CD14-positive monocyte (primary cell): ENCODE results near the gene CAPN11. TPM values are rescaled to one million over a fixed set of nuclear protein-coding genes. Genes with fewer than 3 reads are reported as not detected.

ENCODE experiments used
- DNase-seq, 3 donors: peaks; one replicate each; pipeline ENCODE4 v3.0.0-alpha.2; 2011 to 2022
- H2AFZ ChIP-seq: 2 replicates; pipeline ENCODE4 v1.6.0; 2012; ENCODE audit warnings: mild to moderate bottlenecking, low read depth, low read length, inconsistent platforms; ENCODE audit not compliant: insufficient read depth, poor library complexity, severe bottlenecking
- H3K27ac ChIP-seq, 2 donors: 1 replicate in 1 of 2; 2 replicates in 1 of 2; pipeline ENCODE4 v1.5.1; 2012 to 2013; ENCODE audit warnings: low read length in 2 of 2, control low read depth in 1 of 2, inconsistent platforms in 1 of 2, low read depth in 1 of 2, mild to moderate bottlenecking in 1 of 2
- H3K27me3 ChIP-seq, 2 donors: one replicate each; pipeline versions ENCODE4 v1.6.0 to v1.6.1; 2011 to 2013; ENCODE audit warnings: low read length in 2 of 2; ENCODE audit not compliant: control insufficient read depth in 2 of 2, insufficient read depth in 2 of 2
- H3K36me3 ChIP-seq, 2 donors: replicated peaks in 1 of 2; 1 replicate in 1 of 2; 2 replicates in 1 of 2; pipeline versions ENCODE4 v1.5.1 to v1.6.1; 2012 to 2013; ENCODE audit warnings: low read length in 2 of 2, control low read depth in 1 of 2, inconsistent platforms in 1 of 2, mild to moderate bottlenecking in 1 of 2; ENCODE audit not compliant: insufficient read depth in 2 of 2, control insufficient read depth in 1 of 2
- H3K4me1 ChIP-seq, 2 donors: 1 replicate in 1 of 2; 2 replicates in 1 of 2; pipeline versions ENCODE4 v1.5.1 to v1.6.1; 2012 to 2013; ENCODE audit warnings: low read length in 2 of 2, control low read depth in 1 of 2, inconsistent platforms in 1 of 2, mild to moderate bottlenecking in 1 of 2, moderate library complexity in 1 of 2; ENCODE audit not compliant: insufficient read depth in 2 of 2, control insufficient read depth in 1 of 2
- H3K4me2 ChIP-seq: replicated peaks from 2 replicates; pipeline ENCODE3; 2012; ENCODE audit warnings: low read length, moderate library complexity, mild to moderate bottlenecking; ENCODE audit not compliant: poor library complexity, severe bottlenecking; ENCODE audit errors: extremely low read depth
- H3K4me3 ChIP-seq, 3 experiments: fragments of 200-600 bp in 1 of 3; sonication (generic) in 1 of 3; replicated peaks in 1 of 3; 1 replicate in 2 of 3; 2 replicates in 1 of 3; pipeline ENCODE4 v1.5.1; 2011 to 2013; ENCODE audit warnings: low read length in 3 of 3, mild to moderate bottlenecking in 3 of 3, control low read depth in 2 of 3, low read depth in 2 of 3, inconsistent platforms in 1 of 3, moderate library complexity in 1 of 3
- H3K79me2 ChIP-seq: 2 replicates; pipeline ENCODE4 v1.6.0; 2012; ENCODE audit warnings: mild to moderate bottlenecking, control low read depth, inconsistent platforms, low read length, moderate library complexity; ENCODE audit not compliant: insufficient read depth
- H3K9ac ChIP-seq: 2 replicates; pipeline ENCODE4 v1.6.0; 2017; ENCODE audit warnings: low read length, mild to moderate bottlenecking; ENCODE audit not compliant: insufficient read depth, poor library complexity, severe bottlenecking
- H3K9me3 ChIP-seq, 2 donors: replicated peaks in 1 of 2; 1 replicate in 1 of 2; 2 replicates in 1 of 2; pipeline versions ENCODE4 v1.5.1 to v1.6.1; 2012 to 2013; ENCODE audit warnings: low read length in 2 of 2, control low read depth in 1 of 2; ENCODE audit not compliant: control insufficient read depth in 1 of 2, insufficient read depth in 1 of 2
- H4K20me1 ChIP-seq: 2 replicates; pipeline ENCODE4 v1.6.0; 2012; ENCODE audit warnings: mild to moderate bottlenecking, low read length, control low read depth, moderate library complexity; ENCODE audit not compliant: insufficient read depth
- H3K27ac Mint-ChIP-seq, 7 donors: one replicate each; pipeline ENCODE4 v1.8.0; 2020; ENCODE audit warnings: mild to moderate bottlenecking in 7 of 7, mixed read lengths in 7 of 7, moderate library complexity in 6 of 7, inconsistent platforms in 2 of 7
- H3K27me3 Mint-ChIP-seq, 3 donors: one replicate each; pipeline ENCODE4 v1.8.0; 2021 to 2022; ENCODE audit warnings: low read depth in 3 of 3, mild to moderate bottlenecking in 3 of 3, mixed read lengths in 3 of 3, moderate library complexity in 3 of 3, inconsistent platforms in 1 of 3
- H3K36me3 Mint-ChIP-seq, 2 donors: one replicate each; pipeline ENCODE4 v1.8.0; 2020; ENCODE audit warnings: mixed read lengths in 2 of 2, inconsistent platforms in 1 of 2, mild to moderate bottlenecking in 1 of 2
- H3K4me1 Mint-ChIP-seq: one replicate; pipeline ENCODE4 v1.8.0; 2020; ENCODE audit warnings: mild to moderate bottlenecking, mixed read lengths
- H3K4me3 Mint-ChIP-seq, 2 donors: one replicate each; pipeline ENCODE4 v1.8.0; 2020; ENCODE audit warnings: mild to moderate bottlenecking in 2 of 2, mixed read lengths in 2 of 2, moderate library complexity in 1 of 2
- H3K9me3 Mint-ChIP-seq, 7 donors: one replicate each; pipeline ENCODE4 v1.8.0; 2020 to 2022; ENCODE audit warnings: mixed read lengths in 7 of 7, mild to moderate bottlenecking in 6 of 7, moderate library complexity in 6 of 7, inconsistent platforms in 2 of 7
- WGBS: methylation state at CpG from one replicate; pipeline ENCODE4 v1.1.5; 2013; ENCODE audit warnings: missing lambda C conversion rate; ENCODE audit not compliant: insufficient coverage; 5-methylcytosine and 5-hydroxymethylcytosine counted together
- intact Hi-C, 2 donors: fragments of 100-400 bp; cut with micrococcal nuclease; formaldehyde crosslinking; loops; one replicate each; pipeline versions ENCODE4 v1.15.0 to v1.15.1; 2023
- polyA plus RNA-seq, 3 donors: library from polyadenylated mRNA; depleted of rRNA in 1 of 3; unstranded in 2 of 3; stranded (reverse) in 1 of 3; fragments of 300-500 nt in 2 of 3; fragments of >200 nt in 1 of 3; fragmentation: Illumina TruSeq in 2 of 3; gene quantifications; 1 replicate in 2 of 3; 2 replicates in 1 of 3; pipeline ENCODE4 v1.2.3, GENCODE V29; 2012 to 2021
- TF ChIP-seq, protein P1 (sequence below): fragments of 200-600 bp; IDR thresholded peaks from one replicate; pipeline ENCODE4 v1.8.0; 2022; ENCODE audit warnings: antibody characterized with exemption, mild to moderate bottlenecking

CAPN11 gene
- polyA plus RNA-seq, 3 donors: 0.11 TPM; not detected in 2

DNA sequence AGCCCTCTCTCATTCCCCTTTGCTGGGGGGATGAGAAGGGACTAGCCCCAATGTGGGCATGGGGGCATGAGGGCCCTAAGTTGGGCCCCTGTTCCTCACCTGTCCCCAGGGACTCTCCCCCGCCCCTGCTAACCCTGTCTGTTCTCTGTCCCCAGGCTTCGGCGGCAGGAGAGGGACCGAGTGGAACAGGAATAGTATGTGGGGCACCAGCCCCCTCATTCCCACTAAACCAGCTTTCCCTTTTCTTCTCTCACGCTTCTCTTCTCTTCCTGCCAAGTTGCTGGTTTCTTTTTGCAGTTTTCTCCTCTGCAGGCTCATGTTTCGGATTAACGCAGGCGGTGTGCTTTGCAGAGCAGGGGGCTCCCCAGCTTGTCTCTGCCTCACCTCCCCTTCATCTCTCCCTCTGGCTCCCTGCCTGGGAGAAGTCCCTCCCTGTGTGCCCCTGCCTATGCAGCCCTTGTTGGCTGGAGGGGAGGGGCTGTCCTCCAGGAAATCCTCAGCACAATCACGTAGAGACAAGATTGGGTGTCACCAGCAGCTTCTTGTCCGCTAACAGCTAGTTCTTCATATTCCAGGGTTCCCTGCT, 23.4 kb upstream of the CAPN11 start:
- H3K4me1 ChIP-seq: peaks cover 0 to 3% of the 10 kb centered on the region in 2 donors
- intact Hi-C loops: no loop called here
- DNase-seq: no peak
- H4K20me1 ChIP-seq: peaks cover 31% of the 10 kb centered on the region
- H3K9me3 ChIP-seq: no peaks in the 10 kb centered on the region
- Mint-ChIP-seq H3K4me1 (peaks cover 15% of the 10 kb centered on the region), H3K36me3 (peaks cover 56 to 65% of the 10 kb centered on the region in 2 donors), H3K27me3 (peaks cover 2 to 5% (median 4%) of the 10 kb centered on the region in 3 donors), H3K27ac (peak overlapping the region in 1 of 7 donors; percentile 3), H3K9me3 (no peaks in the 10 kb centered on the region), H3K4me3 (no peak overlapping the region)
- H3K9ac ChIP-seq: no peak overlapping the region
- TF ChIP-seq, protein P1, sequence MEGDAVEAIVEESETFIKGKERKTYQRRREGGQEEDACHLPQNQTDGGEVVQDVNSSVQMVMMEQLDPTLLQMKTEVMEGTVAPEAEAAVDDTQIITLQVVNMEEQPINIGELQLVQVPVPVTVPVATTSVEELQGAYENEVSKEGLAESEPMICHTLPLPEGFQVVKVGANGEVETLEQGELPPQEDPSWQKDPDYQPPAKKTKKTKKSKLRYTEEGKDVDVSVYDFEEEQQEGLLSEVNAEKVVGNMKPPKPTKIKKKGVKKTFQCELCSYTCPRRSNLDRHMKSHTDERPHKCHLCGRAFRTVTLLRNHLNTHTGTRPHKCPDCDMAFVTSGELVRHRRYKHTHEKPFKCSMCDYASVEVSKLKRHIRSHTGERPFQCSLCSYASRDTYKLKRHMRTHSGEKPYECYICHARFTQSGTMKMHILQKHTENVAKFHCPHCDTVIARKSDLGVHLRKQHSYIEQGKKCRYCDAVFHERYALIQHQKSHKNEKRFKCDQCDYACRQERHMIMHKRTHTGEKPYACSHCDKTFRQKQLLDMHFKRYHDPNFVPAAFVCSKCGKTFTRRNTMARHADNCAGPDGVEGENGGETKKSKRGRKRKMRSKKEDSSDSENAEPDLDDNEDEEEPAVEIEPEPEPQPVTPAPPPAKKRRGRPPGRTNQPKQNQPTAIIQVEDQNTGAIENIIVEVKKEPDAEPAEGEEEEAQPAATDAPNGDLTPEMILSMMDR: no peak
- H3K36me3 ChIP-seq: peaks cover 22 to 48% of the 10 kb centered on the region in 2 donors
- no peaks in the 10 kb centered on the region for H3K27me3 ChIP-seq
- H2AFZ ChIP-seq: no peak overlapping the region
- whole genome bisulfite sequencing: 95% methylated on average over 5 of the region's 10 CpGs
- no peak overlapping the region for H3K4me3 ChIP-seq
- H3K4me2 ChIP-seq: no peak overlapping the region
- no peak overlapping the region for H3K27ac ChIP-seq
- no peaks in the 10 kb centered on the region for H3K79me2 ChIP-seq

DNA sequence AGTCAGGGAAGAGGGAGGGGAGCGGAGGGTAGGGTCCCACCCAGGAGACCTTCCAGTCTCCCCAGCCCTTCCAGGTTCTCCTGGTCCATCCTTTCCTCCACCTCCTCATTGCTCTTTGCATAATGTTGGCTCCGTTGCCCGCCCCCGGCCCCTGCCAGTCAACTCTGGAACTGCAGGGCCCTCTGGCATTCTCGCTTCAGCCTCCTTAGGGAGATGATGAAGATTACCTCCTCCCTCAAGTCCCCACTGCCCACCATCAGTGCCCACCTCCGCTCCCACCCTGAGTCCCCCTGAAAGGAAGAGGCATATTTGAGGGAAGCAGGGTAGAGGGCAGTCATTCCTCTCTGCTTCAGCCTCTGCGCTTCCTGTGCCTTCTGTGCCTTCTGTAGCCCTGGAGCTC, 22.7 kb upstream of the CAPN11 start:
- no peaks in the 10 kb centered on the region for H3K27me3 ChIP-seq
- 100% methylated on average over 2 of the region's 7 CpGs for WGBS
- H3K4me3 ChIP-seq: no peak overlapping the region
- Mint-ChIP-seq H3K4me3 (no peak overlapping the region), H3K4me1 (peaks cover 15% of the 10 kb centered on the region), H3K27ac (no peak overlapping the region), H3K27me3 (peaks cover 2 to 7% (median 2%) of the 10 kb centered on the region in 3 donors), H3K36me3 (peaks cover 58 to 66% of the 10 kb centered on the region in 2 donors), H3K9me3 (no peaks in the 10 kb centered on the region)
- peaks cover 28 to 54% of the 10 kb centered on the region in 2 donors for H3K36me3 ChIP-seq
- H3K9ac ChIP-seq: no peak overlapping the region
- TF ChIP-seq, protein P1: no peak
- H4K20me1 ChIP-seq: peaks cover 27% of the 10 kb centered on the region
- intact Hi-C loops: no loop called here
- H3K79me2 ChIP-seq: no peaks in the 10 kb centered on the region
- no peaks in the 10 kb centered on the region for H3K9me3 ChIP-seq
- no peak overlapping the region for H3K4me2 ChIP-seq
- peaks cover 0 to 3% of the 10 kb centered on the region in 2 donors for H3K4me1 ChIP-seq
- H3K27ac ChIP-seq: no peak overlapping the region
- no peak overlapping the region for H2AFZ ChIP-seq
- no peak for DNase-seq
